Measurements from ENCODE around the gene WSCD1.

- TF ChIP-seq CTCF (IDR thresholded peaks at IDR 0.05; ENCODE audit: borderline replicate concordance, extremely low read depth, low read length, poor library complexity, severe bottlenecking) (no peak), EZH2 (IDR thresholded peaks at IDR 0.05; ENCODE audit: borderline replicate concordance, low read depth, low read length, severe bottlenecking) (no peak)
Measured at GRCh38 chr17:6046431-6046830, 23.7 kb upstream of the WSCD1 start.
